HG03342 (cell line): ENCODE data around the gene DNAH8.

ENCODE experiments used
- ATAC-seq: cut with Tn5 transposase; IDR thresholded peaks from one replicate; pipeline ENCODE4 v1.9.1; 2021; ENCODE audit warnings: mild to moderate bottlenecking, moderate library complexity; ENCODE audit not compliant: unreplicated experiment

The DNAH8 gene

GRCh38 chr6:39048481-39049399 is 333.6 kb downstream of the DNAH8 start, which contains the start of gene GLP1R:
Gene GLP1R, plus strand, starts transcription at chr6:39048781. Its CDS starts 60 bp downstream, at chr6:39048841.
- ATAC-seq, result no peak

GRCh38 chr6:39049575-39050283 is 334.6 kb downstream of the DNAH8 start:
- ATAC-seq, result no peak

- no peak for ATAC-seq
Observed at GRCh38 chr6:39050453-39051112, 335.5 kb downstream of the DNAH8 start.

- no peak for ATAC-seq
Observed at GRCh38 chr6:39051399-39052122, 336.4 kb downstream of the DNAH8 start.

GRCh38 chr6:39053016-39053624 is 338.0 kb downstream of the DNAH8 start:
- ATAC-seq, result no peak

GRCh38 chr6:39053854-39054576 is 338.9 kb downstream of the DNAH8 start:
- no peak for ATAC-seq

GRCh38 chr6:39054577-39055142 is 339.5 kb downstream of the DNAH8 start:
- ATAC-seq, result no peak

- ATAC-seq, result no peak
Observed at GRCh38 chr6:39055661-39056060, 340.6 kb downstream of the DNAH8 start.

- ATAC-seq, result no peak
Observed at GRCh38 chr6:39056191-39056590, 341.1 kb downstream of the DNAH8 start.

GRCh38 chr6:39056681-39057080 is 341.6 kb downstream of the DNAH8 start:
- no peak for ATAC-seq

- ATAC-seq, result no peak
Observed at GRCh38 chr6:39057251-39058155, 342.4 kb downstream of the DNAH8 start.

- ATAC-seq, result no peak
Observed at GRCh38 chr6:39058471-39059147, 343.5 kb downstream of the DNAH8 start.

- no peak for ATAC-seq
Observed at GRCh38 chr6:39059496-39060310, 344.6 kb downstream of the DNAH8 start.

- ATAC-seq, result no peak
Observed at GRCh38 chr6:39060467-39061160, 345.5 kb downstream of the DNAH8 start.

GRCh38 chr6:39061182-39061581 is 346.1 kb downstream of the DNAH8 start:
- no peak for ATAC-seq

GRCh38 chr6:39061588-39061987 is 346.5 kb downstream of the DNAH8 start:
- no peak for ATAC-seq
